Measurements from ENCODE around the gene CPED1. TPM values are rescaled to one million over a fixed set of nuclear protein-coding genes. Genes with fewer than 3 reads are reported as not detected.

Gene CPED1
- total RNA-seq, 2 donors from 2014 or later, result 77.4 to 126 TPM

GRCh38 chr7:121294448-121294992 is 306.0 kb downstream of the CPED1 start:
- ATAC-seq (ENCODE audit: insufficient number of reproducible peaks, low FRiP score, low read depth), result no peak
- no peak overlapping the region for H3K4me3 ChIP-seq
- no peak for TF ChIP-seq CTCF (IDR thresholded peaks at IDR 0.05)

GRCh38 chr7:121297843-121298242 is 309.3 kb downstream of the CPED1 start:
- Histone ChIP-seq H3K27ac (no peak overlapping the region), H3K4me3 (no peak overlapping the region), H3K4me1 (ENCODE audit: control insufficient read depth in 1 of 2, low read depth in 2 of 2) (no peaks in the 10 kb centered on the region), H3K9me3 (no peaks in the 10 kb centered on the region), H3K27me3 (replicated peaks; ENCODE audit: insufficient read depth) (no peaks in the 10 kb centered on the region), H3K36me3 (peaks cover 11% of the 10 kb centered on the region)
- no peak for DNase-seq (ENCODE audit: low spot score)
- no peak for ATAC-seq (ENCODE audit: insufficient number of reproducible peaks, low FRiP score, low read depth)
- TF ChIP-seq CTCF (IDR thresholded peaks at IDR 0.05), result no peak

More at GRCh38 chr7:121294448-121294992, 306.0 kb downstream of the CPED1 start:
- no peaks in the 10 kb centered on the region for H3K4me1 ChIP-seq (ENCODE audit: control insufficient read depth in 1 of 2, low read depth in 2 of 2)
- no peak overlapping the region for H3K27ac ChIP-seq
- no peaks in the 10 kb centered on the region for H3K9me3 ChIP-seq
- peaks cover 14% of the 10 kb centered on the region for H3K36me3 ChIP-seq
- DNase-seq (ENCODE audit: low spot score), result no peak
- H3K27me3 ChIP-seq (replicated peaks; ENCODE audit: insufficient read depth), result no peaks in the 10 kb centered on the region

GRCh38 chr7:121298831-121299239 is 310.3 kb downstream of the CPED1 start:
- H3K4me3 ChIP-seq, result no peak overlapping the region
- ATAC-seq (ENCODE audit: insufficient number of reproducible peaks, low FRiP score, low read depth) (no peak), DNase-seq (ENCODE audit: low spot score) (no peak)
- H3K9me3 ChIP-seq, result no peaks in the 10 kb centered on the region
- TF ChIP-seq CTCF (IDR thresholded peaks at IDR 0.05), result no peak
- H3K36me3 ChIP-seq, result peaks cover 11% of the 10 kb centered on the region
- no peaks in the 10 kb centered on the region for H3K27me3 ChIP-seq (replicated peaks; ENCODE audit: insufficient read depth)
- H3K27ac ChIP-seq, result no peak overlapping the region
- no peaks in the 10 kb centered on the region for H3K4me1 ChIP-seq (ENCODE audit: control insufficient read depth in 1 of 2, low read depth in 2 of 2)

- no peak for DNase-seq (ENCODE audit: low spot score)
- no peak for ATAC-seq (ENCODE audit: insufficient number of reproducible peaks, low FRiP score, low read depth)
- no peak overlapping the region for H3K4me3 ChIP-seq
- no peak for TF ChIP-seq CTCF (IDR thresholded peaks at IDR 0.05)
- no peaks in the 10 kb centered on the region for H3K9me3 ChIP-seq
- H3K27ac ChIP-seq, result no peak overlapping the region
- no peaks in the 10 kb centered on the region for H3K4me1 ChIP-seq (ENCODE audit: control insufficient read depth in 1 of 2, low read depth in 2 of 2)
- H3K36me3 ChIP-seq, result peaks cover 1% of the 10 kb centered on the region
- no peaks in the 10 kb centered on the region for H3K27me3 ChIP-seq (replicated peaks; ENCODE audit: insufficient read depth)
These were observed 312.3 kb downstream of the CPED1 start for GRCh38 chr7:121300685-121301420.

GRCh38 chr7:121301446-121302213 is 313.1 kb downstream of the CPED1 start:
- no peaks in the 10 kb centered on the region for H3K9me3 ChIP-seq
- no peak for ATAC-seq (ENCODE audit: insufficient number of reproducible peaks, low FRiP score, low read depth)
- no peak for DNase-seq (ENCODE audit: low spot score)

More at GRCh38 chr7:121301446-121302213, 313.1 kb downstream of the CPED1 start:
- TF ChIP-seq CTCF (IDR thresholded peaks at IDR 0.05), result no peak
- Histone ChIP-seq H3K27ac (no peak overlapping the region), H3K4me1 (ENCODE audit: control insufficient read depth in 1 of 2, low read depth in 2 of 2) (no peaks in the 10 kb centered on the region), H3K27me3 (replicated peaks; ENCODE audit: insufficient read depth) (no peaks in the 10 kb centered on the region), H3K36me3 (no peaks in the 10 kb centered on the region), H3K4me3 (no peak overlapping the region)
